Activated naive CD8-positive, alpha-beta T cell treated with anti-CD3 and anti-CD28 coated beads for 36 hours (primary cell): Measurements from ENCODE around the gene ABCA4. TPM values are rescaled to one million over a fixed set of nuclear protein-coding genes. Genes with fewer than 3 reads are reported as not detected.

Experiments used
- DNase-seq: peaks from one replicate; pipeline ENCODE4 v3.0.0; 2021
- H3K27ac Mint-ChIP-seq: one replicate; pipeline ENCODE4 v1.8.0; 2022; ENCODE audit warnings: mild to moderate bottlenecking, moderate library complexity, mixed read lengths
- H3K27me3 Mint-ChIP-seq: one replicate; pipeline ENCODE4 v1.8.0; 2022; ENCODE audit warnings: mild to moderate bottlenecking, mixed read lengths
- H3K36me3 Mint-ChIP-seq: one replicate; pipeline ENCODE4 v1.8.0; 2021; ENCODE audit warnings: mild to moderate bottlenecking, mixed read lengths
- H3K4me1 Mint-ChIP-seq: one replicate; pipeline ENCODE4 v1.8.0; 2021; ENCODE audit warnings: mixed read lengths
- H3K4me3 Mint-ChIP-seq: one replicate; pipeline ENCODE4 v1.8.0; 2022; ENCODE audit warnings: mild to moderate bottlenecking, moderate library complexity, mixed read lengths
- H3K9me3 Mint-ChIP-seq: one replicate; pipeline ENCODE4 v1.8.0; 2022; ENCODE audit warnings: mixed read lengths
- total RNA-seq, 2 experiments: library from RNA; stranded (reverse); gene quantifications; one replicate each; pipeline ENCODE4 v1.2.3, GENCODE V29; 2021

ABCA4 gene
- total RNA-seq, 2 experiments from 2014 or later: not detected

- Mint-ChIP-seq H3K27ac (no peak overlapping the region), H3K4me3 (no peak overlapping the region), H3K4me1 (no peaks in the 10 kb centered on the region), H3K36me3 (no peaks in the 10 kb centered on the region), H3K9me3 (no peaks in the 10 kb centered on the region), H3K27me3 (no peaks in the 10 kb centered on the region)
- no peak for DNase-seq
These were observed 144.0 kb downstream of the ABCA4 start for GRCh38 chr1:93976711-93977597.

DNA sequence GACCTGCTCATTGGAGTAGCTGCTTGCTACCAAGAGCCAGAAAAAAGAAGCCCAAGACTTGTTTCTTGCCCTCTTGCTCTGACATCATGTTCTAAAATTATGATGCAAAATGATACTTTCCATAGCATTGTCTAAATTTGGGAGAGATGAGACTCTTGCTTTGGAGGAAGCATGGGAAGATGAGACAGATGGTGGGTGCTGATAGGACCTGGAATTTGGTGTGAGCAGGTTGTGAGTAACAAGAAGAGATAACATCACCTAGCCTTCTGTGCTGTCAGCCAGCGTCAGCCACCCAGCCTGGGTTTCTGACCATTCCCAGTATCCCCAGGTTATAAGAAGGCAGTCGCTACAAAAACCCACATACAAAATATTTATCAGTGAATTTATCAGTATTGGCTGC, 144.7 kb downstream of the ABCA4 start:
- H3K36me3 Mint-ChIP-seq: no peaks in the 10 kb centered on the region
- H3K9me3 Mint-ChIP-seq: no peaks in the 10 kb centered on the region
- H3K27ac Mint-ChIP-seq: no peak overlapping the region
- DNase-seq: no peak
- no peak overlapping the region for H3K4me3 Mint-ChIP-seq
- no peaks in the 10 kb centered on the region for H3K4me1 Mint-ChIP-seq
- H3K27me3 Mint-ChIP-seq: no peaks in the 10 kb centered on the region

GRCh38 chr1:93972341-93972740, 148.6 kb downstream of the ABCA4 start:
- H3K36me3 Mint-ChIP-seq: no peaks in the 10 kb centered on the region
- H3K27ac Mint-ChIP-seq: no peak overlapping the region
- no peaks in the 10 kb centered on the region for H3K4me1 Mint-ChIP-seq
- DNase-seq: no peak
- H3K4me3 Mint-ChIP-seq: no peak overlapping the region
- H3K9me3 Mint-ChIP-seq: no peaks in the 10 kb centered on the region
- H3K27me3 Mint-ChIP-seq: no peaks in the 10 kb centered on the region

DNA sequence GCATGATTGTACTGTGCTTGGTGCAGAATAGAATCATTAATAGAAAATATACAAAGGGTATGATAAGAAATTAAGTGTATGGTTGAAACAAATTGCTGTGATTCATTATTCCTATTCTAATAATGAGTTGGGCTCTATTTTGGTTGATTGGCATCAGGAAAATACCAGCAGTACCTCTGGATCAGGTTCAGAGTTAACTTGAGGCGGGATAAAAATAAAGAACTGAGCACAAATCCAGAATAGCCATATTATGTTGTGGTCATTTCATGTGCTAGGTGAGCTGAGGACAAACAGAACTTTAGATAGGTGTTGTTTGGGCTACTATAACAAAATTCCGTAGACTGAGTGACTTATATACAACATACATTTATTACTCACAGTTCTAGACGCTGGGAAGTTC, 151.1 kb downstream of the ABCA4 start:
- no peaks in the 10 kb centered on the region for H3K27me3 Mint-ChIP-seq
- no peaks in the 10 kb centered on the region for H3K36me3 Mint-ChIP-seq
- no peak overlapping the region for H3K27ac Mint-ChIP-seq
- no peaks in the 10 kb centered on the region for H3K9me3 Mint-ChIP-seq
- H3K4me3 Mint-ChIP-seq: no peak overlapping the region
- DNase-seq: no peak
- H3K4me1 Mint-ChIP-seq: no peaks in the 10 kb centered on the region

GRCh38 chr1:93969371-93969770, 151.6 kb downstream of the ABCA4 start:
- Mint-ChIP-seq H3K9me3 (no peaks in the 10 kb centered on the region), H3K4me1 (no peaks in the 10 kb centered on the region), H3K4me3 (no peak overlapping the region), H3K36me3 (no peaks in the 10 kb centered on the region), H3K27ac (no peak overlapping the region), H3K27me3 (no peaks in the 10 kb centered on the region)
- no peak for DNase-seq

DNA sequence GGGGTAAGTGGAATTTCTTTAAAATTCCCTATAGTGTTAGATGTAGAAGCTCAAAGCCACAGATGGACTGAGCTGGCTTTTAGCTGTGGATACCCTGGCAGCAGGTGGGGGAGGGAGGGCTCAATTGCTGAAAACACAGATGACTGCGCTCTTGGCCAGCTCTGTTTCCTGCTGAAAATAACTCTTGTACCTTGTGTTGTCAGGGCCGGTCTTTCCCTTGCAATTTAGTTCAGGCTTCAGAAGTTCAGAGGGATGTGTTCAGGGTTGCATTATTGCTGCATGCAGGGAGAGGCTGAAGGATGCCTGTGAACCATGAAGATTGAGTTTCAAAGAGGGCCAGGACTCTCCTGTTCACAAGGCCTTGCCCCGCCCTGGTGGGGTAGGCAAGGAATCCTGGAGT, 153.6 kb downstream of the ABCA4 start:
- H3K4me3 Mint-ChIP-seq: no peak overlapping the region
- H3K4me1 Mint-ChIP-seq: no peaks in the 10 kb centered on the region
- H3K27ac Mint-ChIP-seq: no peak overlapping the region
- H3K9me3 Mint-ChIP-seq: no peaks in the 10 kb centered on the region
- peaks cover 3% of the 10 kb centered on the region for H3K27me3 Mint-ChIP-seq
- no peak for DNase-seq
- no peaks in the 10 kb centered on the region for H3K36me3 Mint-ChIP-seq

DNA sequence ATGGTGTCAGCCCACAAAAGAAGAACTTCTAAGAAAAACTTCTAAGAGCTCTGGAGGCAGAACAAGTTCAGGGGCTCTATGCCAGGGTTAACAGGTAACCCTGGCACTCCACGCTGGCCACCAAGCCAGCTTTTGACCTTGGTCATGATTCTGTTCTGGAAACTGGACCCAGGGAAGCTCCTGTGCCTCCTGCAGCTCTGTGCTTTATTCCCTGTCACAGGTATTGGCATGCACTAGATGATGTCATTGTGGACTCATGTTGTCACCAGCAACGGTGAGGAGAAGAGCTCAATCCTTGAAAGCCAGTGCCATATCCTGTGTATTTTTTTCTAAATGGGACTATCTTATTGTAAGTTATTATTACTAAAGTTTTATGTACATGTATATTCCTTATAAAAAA, 155.1 kb downstream of the ABCA4 start:
- peaks cover 3% of the 10 kb centered on the region for H3K27me3 Mint-ChIP-seq
- no peak overlapping the region for H3K27ac Mint-ChIP-seq
- H3K4me1 Mint-ChIP-seq: no peaks in the 10 kb centered on the region
- no peaks in the 10 kb centered on the region for H3K36me3 Mint-ChIP-seq
- no peaks in the 10 kb centered on the region for H3K9me3 Mint-ChIP-seq
- no peak overlapping the region for H3K4me3 Mint-ChIP-seq
- DNase-seq: no peak

DNA sequence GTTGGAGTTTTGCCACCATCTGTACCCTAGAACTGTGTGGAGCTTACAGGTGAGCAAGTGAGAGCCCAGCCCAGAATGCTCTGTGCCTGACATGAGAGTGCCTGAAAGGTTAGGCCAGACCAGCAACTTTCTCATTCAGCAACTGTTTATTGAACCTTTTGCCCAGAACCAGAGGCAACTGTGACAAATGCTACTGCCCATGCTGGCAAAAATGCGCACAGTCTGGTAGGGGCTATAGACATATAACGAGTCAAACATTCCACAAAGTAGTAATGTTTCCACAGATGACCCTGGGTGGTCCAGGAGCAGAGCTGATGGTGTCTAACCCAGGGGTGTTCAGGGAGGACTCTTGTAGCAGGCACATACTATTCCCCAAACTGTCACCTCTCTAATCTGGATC, 155.7 kb downstream of the ABCA4 start:
- Mint-ChIP-seq H3K9me3 (no peaks in the 10 kb centered on the region), H3K4me1 (no peaks in the 10 kb centered on the region), H3K4me3 (no peak overlapping the region), H3K36me3 (no peaks in the 10 kb centered on the region), H3K27ac (no peak overlapping the region), H3K27me3 (peaks cover 3% of the 10 kb centered on the region)
- DNase-seq: no peak

GRCh38 chr1:93964777-93965200, 156.2 kb downstream of the ABCA4 start:
- Mint-ChIP-seq H3K9me3 (no peaks in the 10 kb centered on the region), H3K27me3 (peaks cover 3% of the 10 kb centered on the region), H3K27ac (no peak overlapping the region), H3K36me3 (no peaks in the 10 kb centered on the region), H3K4me3 (no peak overlapping the region), H3K4me1 (no peaks in the 10 kb centered on the region)
- DNase-seq: no peak

DNA sequence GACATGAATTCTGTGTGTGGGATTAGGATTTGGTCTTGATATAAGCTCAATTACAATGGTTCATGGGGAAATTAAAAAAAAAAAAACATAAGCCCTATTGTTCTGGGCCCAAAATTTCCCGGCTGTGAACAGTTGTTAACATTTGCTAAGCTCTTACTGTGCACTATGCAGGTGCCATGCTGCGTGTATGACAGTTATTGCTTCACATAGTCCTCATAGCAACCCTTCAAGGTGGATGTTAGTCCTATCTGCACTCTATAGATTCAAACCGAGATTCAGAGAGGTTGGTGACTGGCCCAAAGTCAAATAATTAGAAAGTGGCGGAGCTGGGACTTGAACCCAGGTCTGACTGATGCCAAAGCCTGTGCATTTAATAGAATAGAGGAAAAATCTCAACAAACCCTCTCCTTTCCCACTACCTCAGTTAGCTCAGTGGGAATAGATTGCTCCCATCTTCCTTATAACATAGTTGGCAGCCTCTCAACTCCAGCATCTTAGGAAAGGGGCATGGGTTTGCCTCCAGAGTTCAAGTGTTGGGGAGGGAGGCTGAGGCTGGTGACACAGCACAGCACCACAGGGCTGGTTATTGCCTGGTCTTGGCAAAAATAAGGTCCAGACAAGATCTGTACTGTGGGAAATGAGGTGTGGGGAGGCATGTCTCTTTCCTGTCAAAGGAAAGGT, 156.7 kb downstream of the ABCA4 start:
- H3K9me3 Mint-ChIP-seq: no peaks in the 10 kb centered on the region
- no peak overlapping the region for H3K27ac Mint-ChIP-seq
- no peaks in the 10 kb centered on the region for H3K36me3 Mint-ChIP-seq
- H3K4me1 Mint-ChIP-seq: no peaks in the 10 kb centered on the region
- DNase-seq: no peak
- no peak overlapping the region for H3K4me3 Mint-ChIP-seq
- H3K27me3 Mint-ChIP-seq: peaks cover 3% of the 10 kb centered on the region

- no peak for DNase-seq
- Mint-ChIP-seq H3K4me1 (no peaks in the 10 kb centered on the region), H3K4me3 (no peak overlapping the region), H3K27me3 (peaks cover 3% of the 10 kb centered on the region), H3K27ac (no peak overlapping the region), H3K36me3 (no peaks in the 10 kb centered on the region), H3K9me3 (no peaks in the 10 kb centered on the region)
These were observed 157.4 kb downstream of the ABCA4 start for GRCh38 chr1:93963585-93963984.

DNA sequence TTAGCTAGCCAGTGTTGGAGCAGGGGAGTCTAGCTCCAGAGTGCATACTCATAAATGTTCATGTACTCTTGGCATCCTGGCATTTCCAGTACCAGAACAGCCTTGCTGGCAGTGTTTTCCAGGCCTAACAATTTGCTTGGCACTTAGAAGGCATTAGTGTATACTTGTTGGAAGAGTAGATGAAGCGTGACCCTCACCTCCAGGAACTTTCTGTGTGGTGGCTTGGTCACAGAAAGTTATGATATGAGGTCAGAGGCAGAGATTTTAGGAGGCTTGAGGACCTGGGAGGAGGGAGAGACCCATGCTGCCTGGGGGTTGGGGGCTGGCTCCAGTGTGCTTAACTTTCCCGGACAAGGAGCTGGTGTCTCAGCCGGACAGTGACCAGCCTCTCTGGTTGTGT, 159.0 kb downstream of the ABCA4 start:
- Mint-ChIP-seq H3K27me3 (peaks cover 3% of the 10 kb centered on the region), H3K9me3 (peaks cover 4% of the 10 kb centered on the region), H3K4me3 (no peak overlapping the region), H3K4me1 (no peaks in the 10 kb centered on the region), H3K27ac (no peak overlapping the region), H3K36me3 (no peaks in the 10 kb centered on the region)
- DNase-seq: no peak

DNA sequence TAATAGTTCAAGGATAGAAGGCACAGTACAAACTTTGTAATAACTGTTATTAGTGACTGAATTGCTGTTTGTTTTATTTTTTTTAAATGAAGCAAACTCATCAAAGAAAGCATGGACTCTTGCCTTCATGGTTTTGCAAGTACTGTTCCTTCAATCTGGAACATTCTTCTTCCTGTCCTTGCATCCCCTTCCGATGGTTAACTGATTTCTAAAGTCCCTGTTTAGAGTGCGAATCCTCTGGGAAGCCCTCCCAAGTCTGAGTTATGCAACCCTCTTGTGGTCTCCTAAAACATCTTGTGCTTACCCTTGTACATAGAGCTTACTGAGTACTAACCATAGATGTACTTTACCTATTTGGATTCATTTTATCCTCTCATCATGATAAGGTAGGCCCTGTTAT, 159.5 kb downstream of the ABCA4 start:
- H3K36me3 Mint-ChIP-seq: no peaks in the 10 kb centered on the region
- no peak overlapping the region for H3K4me3 Mint-ChIP-seq
- peaks cover 4% of the 10 kb centered on the region for H3K9me3 Mint-ChIP-seq
- peaks cover 3% of the 10 kb centered on the region for H3K27me3 Mint-ChIP-seq
- no peak for DNase-seq
- no peaks in the 10 kb centered on the region for H3K4me1 Mint-ChIP-seq
- H3K27ac Mint-ChIP-seq: no peak overlapping the region

DNA sequence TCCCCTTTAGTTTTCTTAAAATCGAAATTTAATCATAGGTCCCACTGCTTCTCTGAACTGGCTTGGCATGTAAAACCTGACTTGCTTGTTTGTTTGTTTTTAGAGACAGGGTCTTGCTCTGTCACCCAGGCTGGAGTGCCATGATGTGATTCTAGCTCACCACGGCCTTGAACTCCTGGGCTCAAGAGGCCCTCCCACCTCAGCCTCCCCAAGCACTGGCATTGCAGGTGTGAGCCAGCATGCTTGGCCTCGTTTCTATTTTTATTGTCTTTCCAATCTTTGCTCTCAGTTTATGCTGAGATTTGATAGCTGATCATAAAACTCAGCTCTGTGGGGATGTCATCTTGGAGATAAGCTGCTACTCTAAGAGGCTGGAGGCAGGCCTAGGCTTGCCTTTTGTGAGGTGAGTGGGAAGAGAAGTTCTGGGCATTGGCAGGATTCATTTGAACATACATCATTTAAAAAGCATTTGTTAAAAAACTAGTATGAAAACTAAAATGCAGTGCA, 160.3 kb downstream of the ABCA4 start:
- H3K27me3 Mint-ChIP-seq: peaks cover 3% of the 10 kb centered on the region
- no peak for DNase-seq
- H3K4me1 Mint-ChIP-seq: no peaks in the 10 kb centered on the region
- peaks cover 11% of the 10 kb centered on the region for H3K9me3 Mint-ChIP-seq
- no peaks in the 10 kb centered on the region for H3K36me3 Mint-ChIP-seq
- no peak overlapping the region for H3K27ac Mint-ChIP-seq
- no peak overlapping the region for H3K4me3 Mint-ChIP-seq

GRCh38 chr1:93959413-93959812, 161.5 kb downstream of the ABCA4 start:
- Mint-ChIP-seq H3K9me3 (peaks cover 21% of the 10 kb centered on the region), H3K27me3 (peaks cover 3% of the 10 kb centered on the region), H3K27ac (no peak overlapping the region), H3K36me3 (no peaks in the 10 kb centered on the region), H3K4me1 (no peaks in the 10 kb centered on the region), H3K4me3 (no peak overlapping the region)
- DNase-seq: no peak

GRCh38 chr1:93958726-93959100, 162.2 kb downstream of the ABCA4 start:
- Mint-ChIP-seq H3K27me3 (peaks cover 3% of the 10 kb centered on the region), H3K4me3 (no peak overlapping the region), H3K36me3 (no peaks in the 10 kb centered on the region), H3K4me1 (no peaks in the 10 kb centered on the region), H3K27ac (no peak overlapping the region), H3K9me3 (peaks cover 21% of the 10 kb centered on the region)
- no peak for DNase-seq
